Cerebellar nuclear complex (tissue), 1 donor: ENCODE data around the gene IFT81.
"Not testable (repeated sequence)": the region's sequence is repeated elsewhere in the genome, so short reads cannot be mapped to it uniquely, and the experiment has no call there.

Experiments
- DNase-seq, 2 experiments: peaks; one replicate each; lab custom pipeline; 2025; lab: John Stamatoyannopoulos, UW

The IFT81 gene

DNA sequence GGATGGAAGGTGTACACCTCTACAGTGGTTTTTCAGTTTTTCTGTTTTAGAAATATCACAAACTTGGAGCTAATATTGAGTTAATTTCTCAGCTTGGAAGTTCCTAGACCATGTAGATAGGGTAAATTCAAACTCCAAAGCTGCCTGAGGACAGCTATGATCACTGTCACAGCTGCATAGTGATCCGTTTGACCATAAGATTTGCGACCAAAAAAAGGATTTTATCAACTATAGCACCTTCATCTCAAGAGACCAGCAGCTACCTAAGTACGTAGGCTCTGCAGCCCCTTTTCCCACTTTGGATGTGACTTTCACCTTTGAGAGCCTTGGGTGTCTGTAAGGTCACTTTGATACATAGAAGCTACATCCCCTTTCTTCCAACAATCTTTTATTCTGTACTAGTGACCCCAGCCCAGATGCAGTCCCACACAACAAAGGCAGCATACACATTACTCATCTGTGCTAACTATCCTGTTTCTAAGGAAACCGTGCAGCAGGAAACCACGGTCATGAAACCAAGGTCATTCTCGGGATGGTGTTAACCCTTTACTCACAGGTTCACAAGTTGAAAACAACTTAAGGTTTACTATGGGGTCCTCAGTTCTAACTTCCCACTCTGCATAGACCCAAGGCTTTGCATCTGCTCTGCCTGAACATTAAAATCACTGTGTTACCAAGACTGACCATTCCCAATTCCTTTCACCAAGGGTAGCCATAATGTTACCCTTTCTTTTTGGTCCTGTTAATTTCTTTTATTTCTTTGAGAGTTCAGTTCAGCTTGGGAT is 75.4 kb downstream of the IFT81 start:
- DNase-seq: no peak

GRCh38 chr12:110200124-110200417 is 75.9 kb downstream of the IFT81 start:
- no peak for DNase-seq

- no peak for DNase-seq
Measured at GRCh38 chr12:110201995-110202394, 77.8 kb downstream of the IFT81 start.

GRCh38 chr12:110203546-110203945 is 79.4 kb downstream of the IFT81 start:
- no peak for DNase-seq

DNA sequence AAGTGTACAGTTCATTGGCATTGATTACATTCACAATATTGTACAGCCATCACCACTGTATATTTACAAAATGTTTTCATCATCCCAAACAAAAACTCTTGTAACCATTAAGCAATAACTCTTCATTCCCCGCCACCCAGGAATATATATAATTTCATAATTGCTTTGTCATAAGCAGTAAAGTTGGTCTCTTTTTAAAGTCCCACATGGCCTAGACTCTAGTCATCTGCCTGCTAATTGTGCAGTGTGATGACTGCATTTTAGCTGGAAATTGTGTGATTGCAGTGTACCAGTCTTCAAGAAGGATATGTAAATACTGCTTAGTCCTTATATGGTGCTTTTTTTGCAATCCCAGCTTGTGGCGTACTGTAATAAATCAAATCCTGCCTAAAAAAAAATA is 81.8 kb downstream of the IFT81 start:
- DNase-seq: no peak

DNA sequence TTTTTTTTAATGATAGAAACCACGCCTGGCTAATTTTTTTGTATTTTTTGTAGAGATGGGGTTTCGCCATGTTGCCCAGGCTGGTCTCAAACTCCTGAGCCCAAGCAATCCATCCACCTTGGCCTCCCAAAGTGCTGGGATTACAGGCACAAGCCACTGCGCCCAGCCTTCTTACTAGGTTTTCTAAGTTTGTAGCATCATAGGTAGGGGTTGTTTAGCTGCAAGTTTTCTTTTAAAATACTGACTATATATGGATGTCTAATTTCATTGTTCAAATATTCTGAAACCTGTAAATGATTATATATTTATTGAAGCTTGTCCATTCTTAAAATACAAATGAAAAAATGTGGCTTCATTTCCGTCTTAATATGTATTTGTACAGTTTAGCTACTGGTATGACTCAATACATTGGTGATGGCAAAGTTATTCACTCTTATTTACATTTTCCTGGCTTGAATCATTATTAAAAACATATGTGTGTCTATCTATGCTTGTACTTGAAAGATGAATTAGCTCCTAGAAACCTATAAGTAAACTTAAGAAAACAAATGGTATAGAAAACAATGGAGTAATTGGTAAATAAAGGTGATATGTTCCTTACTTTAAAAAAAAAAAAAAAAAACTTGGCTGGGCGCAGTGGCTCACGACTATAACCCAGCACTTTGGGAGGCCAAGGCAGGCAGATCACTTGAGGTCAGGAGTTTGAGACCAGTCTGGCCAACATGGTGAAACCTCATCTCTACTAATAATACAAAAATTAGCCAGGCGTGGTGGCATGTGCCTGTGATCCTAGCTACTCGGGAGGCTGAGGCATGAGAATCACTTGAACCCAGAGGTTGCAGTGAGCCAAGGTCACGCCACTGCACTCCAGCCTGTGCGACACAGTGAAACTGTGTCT is 87.7 kb downstream of the IFT81 start:
- DNase-seq: not testable (repeated sequence)

GRCh38 chr12:110217996-110218674 is 94.0 kb downstream of the IFT81 start:
- no peak for DNase-seq

DNA sequence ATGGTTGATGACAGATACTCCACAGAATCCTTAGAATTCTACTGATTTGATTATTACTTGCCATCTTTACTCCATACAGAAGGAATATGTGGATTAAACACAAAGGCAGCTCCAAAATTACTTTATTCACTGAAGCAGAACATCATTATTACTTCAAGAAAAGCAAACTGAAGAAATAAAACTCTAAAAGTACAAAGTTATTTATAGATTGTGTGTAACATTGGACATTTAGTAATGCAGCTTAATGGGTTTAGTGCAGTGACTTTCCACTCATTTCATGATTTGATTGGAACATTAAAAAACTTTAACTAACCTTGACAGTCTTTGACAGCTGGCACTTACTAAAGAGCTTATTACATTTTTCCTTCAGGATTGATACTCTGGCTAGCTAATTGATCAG is 97.9 kb downstream of the IFT81 start:
- DNase-seq: no peak

- DNase-seq: no peak
Measured at GRCh38 chr12:110222433-110222832, 98.3 kb downstream of the IFT81 start.

DNA sequence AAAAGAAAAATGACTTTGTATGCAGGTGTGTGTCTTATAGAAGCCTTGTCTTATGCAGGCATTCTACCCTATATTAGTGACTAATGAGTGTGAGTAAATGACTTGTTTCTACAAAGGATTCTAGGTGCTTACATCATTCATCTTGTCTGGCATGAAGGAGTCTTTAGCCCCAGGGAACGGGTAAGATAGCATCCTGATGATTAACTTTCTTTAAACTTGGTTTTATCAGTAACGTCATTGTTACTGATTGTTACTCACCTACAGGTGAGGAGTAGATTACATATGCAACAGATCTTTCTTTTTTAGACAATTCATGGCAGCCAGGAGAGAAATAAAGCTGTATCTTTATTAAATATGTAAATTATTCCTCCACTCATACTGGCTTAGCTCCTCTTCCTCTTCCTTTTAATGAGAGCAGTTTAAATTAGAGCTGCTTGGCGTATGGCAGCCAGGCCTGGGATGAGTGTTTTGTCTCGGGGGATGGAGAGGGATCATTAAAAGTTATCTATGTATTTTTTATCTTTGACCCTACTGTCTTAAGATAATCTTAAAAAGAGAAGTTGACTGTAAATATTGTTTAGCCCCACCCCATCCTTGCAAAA is 99.7 kb downstream of the IFT81 start:
- DNase-seq: no peak

- DNase-seq: peak in 1 of 2 experiments; percentile 5
Measured at GRCh38 chr12:110224379-110225304, 100.5 kb downstream of the IFT81 start.

DNA sequence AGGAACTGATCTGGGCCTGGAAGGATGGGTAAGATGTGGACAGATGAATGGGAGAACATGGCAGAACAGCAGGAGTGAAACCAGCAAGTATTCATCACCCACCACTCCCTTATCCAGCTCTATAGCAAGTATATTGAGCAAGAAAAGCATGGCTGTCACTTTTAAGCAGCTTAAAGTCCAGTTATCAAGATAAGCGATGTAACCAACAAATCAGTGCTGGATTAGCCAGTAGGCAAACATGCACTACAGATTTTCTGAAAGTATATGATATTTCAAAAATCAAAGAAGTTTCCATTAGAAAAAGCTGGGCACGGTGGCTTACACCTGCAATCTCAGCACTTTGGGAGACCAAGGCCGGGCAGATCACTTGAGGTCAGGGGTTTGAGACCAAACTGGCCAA is 103.0 kb downstream of the IFT81 start:
- no peak for DNase-seq

DNA sequence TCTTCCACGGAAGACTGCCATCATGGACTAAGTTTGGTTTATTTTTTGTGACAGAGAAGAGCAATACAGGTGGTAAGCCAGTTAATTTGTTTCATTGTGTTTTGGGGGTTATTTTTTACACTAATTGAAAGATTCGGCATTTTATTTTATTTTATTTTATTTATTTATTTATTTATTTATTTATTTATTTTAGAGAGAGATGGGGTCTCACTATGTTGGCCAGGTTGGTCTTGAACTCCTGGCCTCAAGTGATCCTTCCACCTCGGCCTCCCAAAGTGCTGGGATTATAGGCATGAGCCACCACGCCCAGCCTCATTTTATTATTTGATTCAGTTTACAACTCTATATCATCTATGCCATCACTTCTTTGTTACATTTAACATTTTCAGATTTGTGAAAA is 104.2 kb downstream of the IFT81 start:
- DNase-seq: not testable (repeated sequence)

DNA sequence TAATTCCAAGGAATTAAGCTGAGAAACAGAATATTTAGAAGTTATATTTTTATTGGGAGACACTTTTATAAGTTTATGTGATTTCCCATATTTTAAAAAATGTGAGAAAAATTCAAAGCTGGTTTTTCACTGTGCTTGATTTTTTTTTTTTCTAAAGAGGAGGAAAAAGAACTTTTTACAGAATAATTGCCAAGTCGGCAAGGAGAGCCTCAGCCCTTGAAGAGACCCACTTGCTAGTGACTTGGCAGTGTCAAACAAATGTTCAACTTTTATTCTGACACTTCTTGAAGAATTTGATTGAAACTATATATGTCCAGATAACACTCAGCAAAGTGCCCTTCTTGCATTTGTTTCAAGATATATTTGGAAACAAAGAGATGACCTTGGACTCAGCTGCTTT is 104.6 kb downstream of the IFT81 start:
- no peak for DNase-seq

DNA sequence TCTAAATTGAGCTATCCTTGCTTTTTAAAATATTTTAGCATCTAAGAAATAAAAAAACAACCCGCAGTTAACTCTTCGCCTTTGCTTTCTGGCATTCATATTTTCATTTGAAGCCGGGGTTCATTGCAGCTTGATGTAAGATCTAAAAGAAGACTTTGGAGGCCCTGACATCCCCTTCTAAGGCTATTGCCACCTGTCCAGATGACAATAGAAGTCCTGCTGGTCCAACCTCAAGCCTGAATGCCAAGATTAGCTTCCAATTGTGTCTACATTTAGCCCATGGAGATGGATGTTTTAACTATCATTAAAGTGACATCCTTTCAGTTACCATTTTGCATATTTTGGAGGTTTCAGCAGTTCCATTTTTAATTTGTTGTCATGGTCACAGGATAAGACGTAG is 105.3 kb downstream of the IFT81 start:
- no peak for DNase-seq

- DNase-seq: no peak
Measured at GRCh38 chr12:110230655-110231054, 106.5 kb downstream of the IFT81 start.

DNA sequence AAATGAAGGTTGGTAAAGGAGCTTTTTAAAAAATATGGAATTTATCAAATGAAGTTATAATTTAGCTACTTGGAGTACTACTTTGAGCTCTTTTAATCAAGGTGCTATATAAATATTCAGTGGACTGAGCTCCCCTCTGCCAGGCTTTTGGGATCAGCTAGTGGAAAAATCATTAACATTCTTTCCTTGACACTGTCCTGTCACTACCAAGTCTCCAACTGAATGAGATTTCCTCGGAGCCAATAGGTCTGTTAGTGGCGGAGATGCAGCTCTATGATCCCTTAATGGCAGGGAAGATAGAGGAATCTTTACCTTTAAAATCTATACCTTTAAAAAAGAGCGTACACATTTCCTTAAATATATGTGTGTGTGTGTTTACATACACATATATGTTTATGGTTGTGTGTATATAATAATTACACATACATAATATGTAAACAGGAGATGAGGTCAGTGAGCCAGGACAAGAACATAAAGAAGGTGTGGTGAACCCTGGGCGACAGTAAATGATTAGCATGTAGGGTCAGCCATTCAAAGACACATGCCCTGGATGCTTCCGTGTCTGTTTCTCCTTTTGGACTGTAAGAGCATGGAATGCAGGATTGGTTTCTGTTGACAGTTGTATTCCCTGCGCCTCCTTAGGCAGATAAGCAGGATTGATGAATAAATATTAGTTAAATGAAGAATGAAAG is 109.2 kb downstream of the IFT81 start:
- no peak for DNase-seq

- DNase-seq: no peak
Measured at GRCh38 chr12:110234331-110234751, 110.2 kb downstream of the IFT81 start.

DNA sequence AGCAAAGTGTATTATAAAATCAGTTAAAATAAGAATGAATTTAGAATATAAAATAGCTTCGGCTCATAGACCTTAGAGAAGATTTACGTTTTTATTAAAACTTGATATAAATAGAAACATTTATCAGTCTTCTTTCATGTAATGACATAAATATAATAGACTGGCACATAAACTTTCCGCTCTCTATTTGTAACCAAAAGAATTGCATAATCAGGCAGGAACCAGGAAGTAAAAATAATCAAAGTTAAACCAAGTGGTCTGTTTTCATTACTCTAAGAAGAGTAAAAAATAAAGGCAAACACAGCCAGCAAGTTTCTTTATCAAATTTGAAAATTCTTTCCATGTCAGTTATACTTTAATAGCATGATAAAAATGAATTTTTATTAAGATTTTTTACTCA is 110.6 kb downstream of the IFT81 start:
- no peak for DNase-seq

DNA sequence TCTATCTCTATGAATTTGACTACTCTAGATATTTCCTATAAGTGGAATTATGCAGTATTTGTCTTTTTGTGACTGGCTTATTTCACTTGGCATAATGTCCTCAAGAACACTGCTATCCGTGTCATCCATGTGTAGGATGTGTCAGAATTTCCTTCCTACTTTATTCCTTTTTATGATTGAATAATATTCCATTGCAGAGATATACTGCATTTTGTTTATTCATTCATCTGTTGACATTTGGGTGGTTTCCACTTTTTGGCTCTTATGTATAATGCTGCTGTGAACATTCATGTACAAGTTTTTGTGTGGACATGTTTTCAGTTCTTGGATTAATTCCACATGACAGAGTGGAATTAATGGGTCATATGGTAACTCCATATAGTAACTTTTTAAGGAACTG is 111.2 kb downstream of the IFT81 start:
- DNase-seq: no peak

- DNase-seq: no peak
Measured at GRCh38 chr12:110243227-110243626, 119.1 kb downstream of the IFT81 start.
